GM21529 (cell line): ENCODE measurements around the gene GFPT1.
"Not testable (repeated sequence)": the region's sequence is repeated elsewhere in the genome, so short reads cannot be mapped to it uniquely, and the experiment has no call there.

ENCODE experiments used
- ATAC-seq: cut with Tn5 transposase; IDR thresholded peaks from one replicate; pipeline ENCODE4 v1.9.1; 2021; ENCODE audit not compliant: unreplicated experiment

Gene GFPT1

DNA sequence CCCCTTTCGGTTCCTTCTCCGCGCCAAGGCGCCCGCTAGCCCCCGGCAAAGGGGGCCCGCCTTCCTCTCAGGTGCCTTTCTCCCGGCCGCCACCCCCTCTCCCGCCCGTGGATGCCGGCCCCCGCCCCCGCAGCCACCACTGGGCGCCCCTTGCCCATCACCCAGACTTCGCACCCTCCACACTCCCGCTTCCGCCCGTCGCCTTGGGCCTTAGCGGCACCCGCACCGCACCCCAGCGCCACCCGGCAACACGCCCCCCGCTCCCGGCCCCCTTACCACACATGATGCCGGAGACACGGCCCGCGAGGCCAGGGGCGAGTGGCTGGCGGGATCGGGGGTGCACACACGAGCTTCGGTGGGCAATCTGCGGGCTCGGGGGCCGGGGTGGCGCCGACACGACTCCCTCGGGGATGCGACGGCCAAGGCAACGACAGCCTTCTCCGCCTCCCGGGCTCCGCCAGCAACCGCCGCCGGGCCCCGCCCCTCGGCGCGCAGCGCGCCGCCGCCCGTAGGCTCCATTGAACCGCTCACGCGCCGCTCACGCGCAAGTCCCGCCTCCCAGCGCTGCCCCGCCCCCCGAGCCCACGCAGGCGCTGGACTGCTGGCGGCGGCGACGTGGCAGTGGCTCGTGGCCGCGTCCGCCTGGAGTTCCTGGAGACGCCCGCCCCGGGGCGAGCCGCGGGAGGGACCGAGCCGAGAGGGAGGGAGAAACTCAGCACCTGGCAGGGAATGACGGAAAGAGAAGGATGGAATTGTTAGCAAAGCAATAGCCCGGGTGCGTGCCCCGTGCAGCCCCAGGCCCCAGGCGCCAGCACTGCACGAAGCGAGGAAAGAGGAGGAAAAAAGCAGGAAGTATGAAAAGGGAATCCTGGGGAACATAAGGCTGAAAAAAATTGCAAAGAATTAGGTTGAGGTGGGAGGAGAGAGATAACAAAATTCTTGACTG, at the start of gene GFPT1:
Gene GFPT1, minus strand, starts transcription at position 439 of the 946 bp plus-strand sequence. Its CDS starts 156 bp downstream, at position 283.
- ATAC-seq = peak; percentile 82

DNA sequence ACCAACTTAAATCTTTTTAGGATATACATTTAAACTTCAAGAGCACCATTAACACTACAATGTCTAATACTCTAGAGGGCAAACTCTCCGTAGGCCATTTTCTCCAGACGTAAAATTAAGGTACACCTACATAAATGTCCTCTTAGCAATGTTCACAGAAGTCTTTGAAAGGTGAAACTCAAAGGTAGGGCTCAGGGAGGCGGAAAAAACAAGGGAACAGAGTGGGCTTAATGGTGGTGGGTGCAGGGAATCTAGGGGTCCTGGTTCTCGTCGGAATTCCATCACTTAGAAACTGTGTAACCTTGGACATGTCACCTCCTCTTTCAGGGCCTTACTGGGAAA, 49.5 kb upstream of the GFPT1 start:
- ATAC-seq = no peak

- no peak for ATAC-seq
Observed at GRCh38 chr2:69434753-69435152, 47.7 kb upstream of the GFPT1 start.

GRCh38 chr2:69429491-69430183, 42.6 kb upstream of the GFPT1 start:
- no peak for ATAC-seq

DNA sequence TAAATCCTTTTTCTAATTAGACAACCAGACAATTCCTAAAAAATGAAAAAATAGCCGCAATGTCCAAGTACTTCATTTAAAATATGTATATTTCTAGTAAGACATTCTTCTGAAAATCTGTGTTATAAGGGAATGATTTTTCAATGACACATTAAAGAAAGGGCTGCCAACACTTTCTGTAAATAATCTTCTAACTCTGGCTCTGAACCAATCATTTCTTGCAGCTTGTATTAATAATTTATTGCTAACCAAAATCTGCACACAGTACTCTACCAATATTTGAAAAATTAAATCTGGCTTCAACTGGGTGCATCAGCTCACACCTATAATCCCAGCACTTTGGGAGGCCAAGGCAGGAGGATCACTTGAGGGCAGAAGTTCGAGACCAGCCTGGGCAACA, 42.0 kb upstream of the GFPT1 start:
- ATAC-seq = no peak

GRCh38 chr2:69424419-69424818, 37.4 kb upstream of the GFPT1 start:
- ATAC-seq = no peak

GRCh38 chr2:69422198-69422597, 35.2 kb upstream of the GFPT1 start:
- ATAC-seq = no peak

DNA sequence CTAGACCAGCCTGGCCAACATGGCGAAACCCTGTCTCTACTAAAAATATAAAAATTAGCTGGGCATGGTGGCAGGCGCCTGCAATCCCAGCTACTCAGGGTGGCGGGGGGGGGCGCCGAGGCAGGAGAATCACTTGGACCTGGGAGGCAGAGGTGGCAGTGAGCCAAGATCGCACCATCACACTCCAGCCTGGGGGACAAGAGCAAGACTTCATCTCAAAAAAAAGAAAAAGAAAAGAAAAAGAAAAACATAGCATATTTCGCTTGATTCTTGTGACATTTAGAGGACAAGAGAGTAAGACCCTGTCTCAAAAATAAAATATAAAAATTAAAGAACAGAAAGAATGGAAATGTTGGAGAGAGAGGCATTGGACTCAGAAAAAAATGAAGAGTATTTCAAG, 32.1 kb upstream of the GFPT1 start:
- not testable (repeated sequence) for ATAC-seq

- no peak for ATAC-seq
Observed at GRCh38 chr2:69416147-69416546, 29.1 kb upstream of the GFPT1 start.

GRCh38 chr2:69411120-69411519, 24.1 kb upstream of the GFPT1 start:
- no peak for ATAC-seq

GRCh38 chr2:69405306-69405705, 18.3 kb upstream of the GFPT1 start:
- ATAC-seq = no peak

DNA sequence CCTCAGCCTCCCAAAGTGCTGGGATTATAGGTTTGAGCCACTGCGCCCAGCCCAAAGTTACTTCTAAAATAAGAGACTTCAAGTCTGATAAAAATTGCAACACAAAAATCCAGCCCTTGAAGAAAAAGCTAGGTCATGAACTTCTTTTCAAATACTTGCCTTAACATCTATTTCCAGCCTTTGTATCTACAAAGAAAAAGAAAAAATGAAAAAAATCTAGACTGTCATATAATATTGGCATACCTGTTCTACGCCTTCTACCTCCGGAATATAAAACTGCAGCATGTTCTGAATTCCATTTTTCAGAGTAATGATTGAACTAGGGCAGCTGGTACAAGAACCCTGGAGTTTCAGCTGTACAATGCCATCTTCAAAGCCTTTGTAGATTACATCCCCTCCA, 13.1 kb upstream of the GFPT1 start:
- no peak for ATAC-seq

DNA sequence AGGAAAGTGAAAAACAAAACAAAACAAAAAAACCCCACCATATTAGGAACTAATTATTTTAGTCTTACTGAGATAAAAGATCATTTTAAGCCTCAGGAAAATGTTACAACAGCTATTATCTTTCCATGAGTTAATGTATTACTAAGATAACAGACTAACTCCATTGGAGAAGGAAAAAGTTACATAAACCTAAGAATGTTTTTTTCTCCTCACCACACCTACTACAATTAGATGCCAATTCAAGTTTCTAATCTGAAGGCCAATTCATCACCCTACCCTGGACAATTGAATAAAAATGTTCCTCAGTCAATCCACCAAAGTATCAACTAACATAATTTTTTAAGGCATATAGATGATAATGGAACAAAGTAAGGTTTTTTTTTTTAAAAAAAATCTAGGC, 10.2 kb upstream of the GFPT1 start:
- no peak for ATAC-seq

DNA sequence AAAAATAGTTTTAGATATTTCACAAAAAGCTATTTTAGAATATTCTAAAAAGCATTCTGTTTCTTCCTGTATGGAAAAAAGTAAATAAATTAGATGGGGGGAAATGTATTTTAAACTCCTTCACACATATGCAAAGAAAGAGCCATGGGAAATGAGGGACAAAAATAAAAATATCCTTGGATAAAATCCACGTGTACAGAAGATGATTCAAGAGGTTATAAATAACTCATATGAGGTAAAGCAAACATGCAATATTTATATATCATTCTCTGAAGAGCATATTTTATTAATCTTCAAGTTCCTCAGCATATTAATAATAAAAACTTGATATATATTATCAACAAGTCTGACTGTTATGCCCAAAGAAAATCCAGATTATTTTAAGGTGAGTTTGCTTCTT, 8.8 kb upstream of the GFPT1 start:
- no peak for ATAC-seq

DNA sequence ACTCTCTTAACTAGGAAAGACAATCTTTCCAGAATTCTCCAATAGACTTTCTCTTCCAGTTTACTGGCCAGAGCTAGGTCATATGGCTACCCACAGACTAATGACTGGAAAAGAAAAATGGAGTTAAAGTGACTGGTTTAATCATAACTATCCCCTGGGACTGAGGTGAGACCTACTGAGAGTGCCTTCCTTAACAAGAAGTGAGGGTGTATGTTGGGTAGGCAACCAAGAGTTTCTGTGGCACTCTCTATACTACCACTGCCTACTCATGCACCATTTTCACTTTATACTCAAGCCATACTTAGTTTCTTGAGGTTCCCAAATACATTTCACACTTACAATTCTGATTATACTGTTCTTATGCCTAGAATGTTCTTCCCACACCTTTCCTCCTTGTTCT, 6.9 kb upstream of the GFPT1 start:
- ATAC-seq = no peak

DNA sequence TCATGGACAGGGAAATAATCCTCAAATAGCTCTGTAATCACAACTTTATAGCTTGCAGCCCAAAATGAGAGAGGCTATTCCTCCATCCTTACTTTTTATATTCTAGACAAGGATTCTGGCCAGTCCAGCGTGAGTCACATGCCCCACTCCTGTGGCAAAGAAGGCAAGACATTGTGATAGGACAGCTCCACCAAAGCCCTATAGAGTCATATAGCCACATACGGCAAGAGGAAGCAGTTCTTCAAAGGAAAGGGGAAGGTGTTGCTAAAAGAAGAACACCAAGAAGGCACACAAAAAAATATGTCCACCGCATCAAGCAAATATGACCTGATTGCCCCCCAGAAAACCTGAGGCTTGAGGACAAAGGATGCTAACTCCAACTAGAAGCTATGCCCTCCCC, 3.4 kb upstream of the GFPT1 start:
- no peak for ATAC-seq

DNA sequence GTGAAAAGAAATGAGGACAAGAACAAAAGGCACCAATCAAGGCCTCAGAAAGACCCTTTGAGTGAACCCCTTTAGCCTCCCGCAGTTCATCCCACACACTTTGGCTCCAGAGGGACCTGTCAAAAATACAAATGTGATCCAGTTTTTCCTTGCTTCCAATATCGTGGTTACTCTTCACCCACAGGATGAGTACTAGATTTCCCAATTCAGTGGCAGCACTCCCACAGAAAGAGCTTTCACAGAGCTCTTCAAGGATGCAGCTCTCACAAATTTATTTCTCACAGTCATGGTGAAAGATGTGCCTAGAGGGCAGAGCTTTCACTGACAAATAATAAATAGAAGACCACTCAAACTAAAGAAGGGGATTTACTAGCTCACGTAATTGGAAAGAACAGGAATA, 3.0 kb upstream of the GFPT1 start:
- ATAC-seq = no peak

- no peak for ATAC-seq
Observed at GRCh38 chr2:69389271-69389670, 2.2 kb upstream of the GFPT1 start.

DNA sequence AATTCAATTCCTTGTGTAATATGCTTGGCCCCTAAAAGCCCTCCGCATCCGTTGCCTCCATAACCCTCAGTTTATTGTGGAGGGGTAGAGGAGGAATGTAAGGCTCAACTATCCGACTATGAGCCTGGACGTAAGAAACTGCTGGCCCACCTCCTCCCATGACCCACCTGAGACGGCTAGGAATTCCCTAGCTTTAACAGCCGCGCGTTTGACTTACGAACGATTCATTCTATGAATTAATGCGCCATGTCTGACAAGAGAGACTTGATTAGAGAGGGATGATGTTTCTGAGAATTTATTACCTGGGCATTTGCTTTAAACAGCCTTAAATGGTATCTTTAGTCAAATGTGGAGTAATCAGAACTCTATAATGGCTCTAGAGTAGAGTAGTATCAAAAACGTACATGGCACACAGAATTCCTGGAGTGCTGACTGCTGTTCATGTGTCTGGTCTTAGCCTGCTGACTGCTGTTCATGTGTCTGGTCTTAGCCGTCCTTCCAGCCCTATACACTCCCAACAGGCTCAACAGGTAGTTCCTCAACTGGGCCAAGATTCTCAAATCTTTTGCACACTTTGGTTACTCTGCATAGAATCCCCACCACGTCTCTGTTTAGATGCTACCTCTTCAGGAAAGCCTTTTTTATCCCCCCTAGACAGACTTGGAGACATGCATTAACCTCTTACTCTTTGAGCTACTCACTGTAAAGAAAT, 899 bp upstream of the GFPT1 start:
- no peak for ATAC-seq

DNA sequence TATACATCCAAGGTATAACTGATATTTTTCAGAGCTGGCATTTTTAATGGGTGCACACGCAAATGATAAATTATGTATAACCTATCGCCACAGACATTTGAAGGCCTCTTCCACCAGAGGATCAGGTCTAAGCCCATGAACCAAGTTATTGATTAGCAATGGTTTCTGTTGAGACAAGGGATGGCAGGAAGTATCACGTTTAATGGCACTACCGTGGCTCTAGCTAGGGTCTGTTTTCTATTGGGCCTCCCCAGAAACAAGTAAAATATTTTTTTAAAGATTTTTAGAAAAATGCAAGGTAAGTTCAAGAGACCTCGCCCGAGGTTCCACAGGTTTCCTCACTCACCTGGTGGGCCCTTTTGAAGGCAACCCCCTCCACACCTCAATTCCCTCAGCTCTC, 667 bp downstream of the GFPT1 start:
- peak; percentile 11 for ATAC-seq

GRCh38 chr2:69385443-69386151, 1.4 kb downstream of the GFPT1 start:
- no peak for ATAC-seq
